Stimulated activated CD8-positive, alpha-beta memory T cell treated with anti-CD3 and anti-CD28 coated beads, Interleukin-7, amount 100 ng/mL, for 4 hours (primary cell): ENCODE results near the gene CA5B.
"Not testable (repeated sequence)": the region's sequence is repeated elsewhere in the genome, so short reads cannot be mapped to it uniquely, and the experiment has no call there.

Experiments used
- DNase-seq, 2 donors: peaks; one replicate each; pipeline ENCODE4 v3.0.0-alpha.2; 2020; ENCODE audit warnings: low read depth in 2 of 2

The CA5B gene

GRCh38 chrX:15814771-15815365, 76.8 kb downstream of the CA5B start:
- DNase-seq: no peak

- DNase-seq: no peak
Measured at GRCh38 chrX:15815779-15816437, 77.8 kb downstream of the CA5B start.

GRCh38 chrX:15816438-15816809, 78.4 kb downstream of the CA5B start:
- DNase-seq: no peak

- peak; percentile 15 to 19 for DNase-seq
Measured at GRCh38 chrX:15816886-15817285, 78.8 kb downstream of the CA5B start.

- no peak for DNase-seq
Measured at GRCh38 chrX:15820106-15821073, 82.3 kb downstream of the CA5B start.

- no peak for DNase-seq
Measured at GRCh38 chrX:15822922-15823321, 84.9 kb downstream of the CA5B start.

DNA sequence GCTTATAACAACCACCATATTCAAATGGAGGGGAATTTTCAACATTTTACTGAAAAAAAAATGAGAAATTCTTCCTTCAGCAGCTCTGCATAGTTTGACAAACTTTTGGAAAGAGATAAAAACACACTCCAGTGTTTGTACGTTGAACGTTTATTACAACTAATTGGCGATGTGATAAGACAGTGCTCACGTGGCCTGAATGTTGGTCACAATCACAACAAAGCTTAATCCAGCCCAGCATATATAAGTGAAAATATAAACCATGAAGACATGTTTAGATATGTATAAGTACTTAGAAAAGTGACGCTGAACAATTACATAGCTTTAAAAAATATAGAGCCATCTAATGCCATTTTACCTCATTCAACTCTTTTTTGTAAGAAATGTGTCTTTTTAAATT, 87.9 kb downstream of the CA5B start:
- no peak for DNase-seq

GRCh38 chrX:15829217-15829616, 91.1 kb downstream of the CA5B start:
- no peak for DNase-seq

DNA sequence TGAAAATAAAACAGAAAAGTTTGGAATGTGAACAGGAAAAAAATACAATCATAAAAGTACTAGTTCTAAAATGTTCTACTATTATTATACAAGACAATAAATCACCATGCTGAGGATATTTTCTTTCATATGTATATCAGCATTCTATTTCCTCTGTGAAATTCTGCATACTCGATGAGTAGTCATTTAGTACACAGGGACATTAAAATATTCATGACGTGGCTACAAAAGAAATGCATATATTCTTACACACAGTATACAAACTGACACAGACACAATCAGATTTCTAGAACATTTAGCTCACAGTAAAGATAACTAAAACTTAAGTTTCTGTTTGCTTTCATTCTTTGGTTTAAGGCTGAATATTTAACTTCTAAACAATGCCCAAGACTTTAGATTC, 93.3 kb downstream of the CA5B start:
- DNase-seq: not testable (repeated sequence)

- DNase-seq: no peak
Measured at GRCh38 chrX:15834053-15834452, 96.0 kb downstream of the CA5B start.

GRCh38 chrX:15834827-15835595, 96.9 kb downstream of the CA5B start:
- DNase-seq: no peak
